HG03039 (cell line): ENCODE measurements around the gene AGAP3.

Experiments used
- ATAC-seq: cut with Tn5 transposase; IDR thresholded peaks from one replicate; pipeline ENCODE4 v1.9.1; 2021; ENCODE audit warnings: mild to moderate bottlenecking, moderate library complexity; ENCODE audit not compliant: unreplicated experiment

The AGAP3 gene

DNA sequence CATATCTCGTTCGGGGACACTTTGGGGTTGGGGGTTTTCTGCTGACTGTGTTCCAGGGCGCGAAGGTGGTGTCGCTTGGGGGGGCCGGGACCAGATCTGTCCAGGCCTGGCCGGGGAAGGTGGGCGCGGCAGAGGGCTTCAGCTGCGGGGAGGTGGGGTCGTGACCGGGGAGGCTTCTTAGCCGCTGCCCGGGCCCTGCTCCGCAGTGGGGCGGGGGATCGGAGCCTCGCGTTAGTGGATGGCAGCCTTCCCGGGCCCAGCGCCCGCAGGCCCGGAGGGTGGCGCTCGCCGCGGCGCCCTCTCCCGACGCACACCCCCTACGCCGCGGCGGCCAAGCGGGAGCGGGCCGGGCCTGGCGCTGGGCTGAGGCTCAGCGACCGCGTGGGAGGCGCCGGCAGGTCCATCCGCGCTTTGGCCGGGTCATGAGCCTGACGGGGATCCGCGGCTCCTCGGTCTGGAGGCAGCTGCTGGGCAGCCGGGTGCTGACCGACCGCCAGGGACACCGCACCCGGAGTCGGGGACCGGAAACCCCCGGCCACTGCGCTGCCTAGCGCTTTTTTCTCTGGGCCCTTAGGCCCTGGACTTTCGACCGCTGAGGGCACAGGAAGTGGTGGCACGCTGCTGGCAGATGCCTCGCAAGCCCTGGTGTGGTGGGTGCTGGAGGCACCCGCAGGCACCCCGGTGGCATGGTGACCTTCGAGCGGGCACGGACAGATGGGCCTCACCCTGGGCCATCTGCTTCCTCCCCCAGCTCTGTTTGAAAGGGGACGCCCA lies 1.2 kb downstream of the AGAP3 start:
- ATAC-seq = no peak

DNA sequence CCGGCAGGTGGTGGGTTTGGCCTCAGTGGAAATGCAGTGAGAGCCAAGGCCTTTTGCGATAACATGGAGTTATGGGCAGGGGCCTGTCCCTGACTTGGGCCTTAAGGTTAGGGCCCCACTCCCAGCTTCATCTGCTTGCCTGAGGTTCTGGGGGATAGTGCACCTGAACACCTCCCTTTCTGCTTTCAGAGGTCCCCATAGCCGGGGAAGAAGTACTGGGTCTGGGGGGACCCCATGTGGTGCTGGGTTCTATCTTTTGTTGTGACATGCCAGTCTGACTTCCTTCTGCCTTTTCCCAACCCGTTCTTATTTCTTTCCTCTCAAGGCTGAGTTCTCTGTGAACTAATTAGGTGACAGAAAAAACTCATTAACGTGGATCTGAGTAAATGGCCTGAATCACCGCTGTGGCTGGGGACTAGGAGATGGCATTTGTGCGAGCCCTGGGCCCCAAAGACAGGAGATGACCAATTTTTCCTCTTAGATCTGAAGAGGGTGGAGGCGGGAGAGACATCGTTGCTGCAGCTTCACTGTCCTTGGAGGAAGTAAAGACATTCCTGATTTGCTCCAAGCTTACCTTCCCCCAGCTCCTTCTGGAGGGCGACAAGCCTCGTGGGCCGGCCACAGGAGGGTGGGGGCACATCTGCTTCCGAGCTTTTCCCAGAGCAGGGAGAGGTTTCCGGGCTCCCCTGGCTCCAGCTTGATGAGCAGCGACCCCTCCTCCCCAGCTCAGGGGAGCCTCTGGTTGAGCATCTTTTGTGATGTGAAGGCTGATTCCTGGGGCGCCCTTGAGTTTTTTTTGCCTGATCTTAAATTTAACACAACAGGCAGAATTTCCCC lies 2.0 kb downstream of the AGAP3 start:
- no peak for ATAC-seq

DNA sequence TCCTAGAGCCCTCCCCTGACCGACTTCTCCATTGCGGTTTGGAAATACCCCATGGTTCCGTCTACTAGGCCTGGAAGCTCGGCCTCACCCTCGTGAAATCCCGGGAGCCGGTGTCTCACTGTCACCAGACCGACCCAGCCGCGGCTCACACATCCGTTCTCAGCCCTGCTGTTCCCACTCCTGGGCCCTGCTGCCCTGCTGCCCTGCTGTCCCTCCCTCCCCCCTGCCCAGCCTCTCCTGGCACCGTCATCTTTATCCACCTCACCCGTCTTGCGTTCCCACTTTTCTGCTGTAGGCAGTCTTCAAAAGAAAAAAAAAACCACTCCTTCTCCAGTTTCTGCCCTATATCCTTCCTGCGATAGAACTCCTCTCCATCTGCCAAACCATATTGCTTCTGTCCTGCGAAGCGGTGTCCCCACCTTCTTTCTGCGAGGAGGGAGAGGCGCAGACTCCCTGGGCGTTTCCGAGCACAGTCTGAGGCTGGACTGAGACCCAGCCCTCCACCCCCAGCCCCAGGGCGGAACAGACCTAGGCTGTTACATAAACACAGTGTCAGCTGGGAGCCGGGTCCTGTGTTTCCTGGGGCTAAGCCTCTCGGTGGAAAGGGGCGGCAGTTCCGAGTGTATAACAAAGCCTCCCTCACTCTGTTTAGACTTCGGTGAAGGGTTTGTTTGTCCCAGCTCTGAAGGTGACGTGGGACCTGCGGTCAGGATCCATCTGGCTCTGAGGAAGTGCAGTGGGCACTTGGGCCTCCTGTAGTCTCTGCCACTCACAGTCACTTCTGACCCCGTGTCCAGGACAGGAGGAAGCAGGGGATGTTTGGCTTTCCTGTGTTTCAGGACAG lies 2.8 kb downstream of the AGAP3 start:
- no peak for ATAC-seq

DNA sequence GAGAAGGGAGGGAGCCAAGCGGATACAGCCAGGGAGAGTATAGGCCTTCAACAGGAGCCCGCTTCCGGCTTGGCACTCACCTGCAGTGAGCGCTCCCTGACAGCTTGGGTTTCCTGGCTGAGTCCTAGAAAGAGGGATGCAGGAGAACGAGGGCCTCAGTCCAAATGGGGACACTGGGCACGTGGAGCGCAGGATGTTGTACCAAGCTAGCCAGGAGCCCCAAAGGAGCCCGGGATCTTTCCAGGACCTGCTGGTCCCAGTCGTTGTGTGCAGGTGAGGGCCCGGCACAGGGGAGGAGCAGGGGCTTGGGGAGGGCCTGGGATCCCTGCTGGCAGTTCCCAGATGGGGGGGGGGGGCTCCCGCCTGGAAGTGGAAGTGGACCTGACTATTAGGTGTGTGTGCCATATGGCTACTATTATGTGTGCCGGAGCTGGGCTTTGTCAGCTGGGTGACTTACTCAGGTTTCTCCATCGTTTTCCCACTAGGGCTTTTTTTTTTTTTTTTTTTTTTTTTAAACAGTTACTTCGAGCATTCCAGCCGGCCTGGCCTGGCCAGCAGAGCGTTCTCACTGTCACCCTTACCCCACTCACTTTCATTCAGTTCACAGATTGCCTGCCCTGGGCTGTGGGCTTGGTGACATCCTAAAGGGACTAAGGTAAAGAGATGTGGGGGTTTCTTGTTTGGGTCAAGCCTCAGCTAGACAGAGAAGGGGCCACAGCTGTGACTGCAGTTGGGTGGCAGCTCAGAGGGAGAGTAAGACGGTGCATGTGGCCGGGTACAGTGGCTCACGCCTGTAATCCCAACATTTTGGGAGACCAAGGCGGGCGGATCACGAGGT lies 3.8 kb downstream of the AGAP3 start:
- no peak for ATAC-seq

DNA sequence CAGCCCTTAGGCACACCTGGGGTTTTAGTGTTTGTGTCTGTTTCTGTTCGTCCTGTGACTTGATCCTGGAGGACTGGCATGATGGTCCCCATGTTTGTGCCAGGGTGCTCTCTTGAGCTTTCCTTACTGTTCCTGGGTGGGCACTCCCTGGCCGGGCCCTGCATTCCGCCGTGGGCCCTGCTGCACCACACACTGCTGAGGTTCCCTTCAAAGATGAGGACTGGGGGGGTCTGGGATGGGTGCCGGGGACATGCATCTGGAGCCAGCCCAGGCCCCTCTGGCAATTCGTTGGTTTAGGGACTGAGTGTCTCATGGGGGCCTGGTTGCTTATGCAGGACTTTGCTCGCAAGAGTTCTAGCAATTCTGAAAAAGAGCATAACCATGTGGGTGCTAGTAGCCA lies 4.7 kb downstream of the AGAP3 start:
- no peak for ATAC-seq

DNA sequence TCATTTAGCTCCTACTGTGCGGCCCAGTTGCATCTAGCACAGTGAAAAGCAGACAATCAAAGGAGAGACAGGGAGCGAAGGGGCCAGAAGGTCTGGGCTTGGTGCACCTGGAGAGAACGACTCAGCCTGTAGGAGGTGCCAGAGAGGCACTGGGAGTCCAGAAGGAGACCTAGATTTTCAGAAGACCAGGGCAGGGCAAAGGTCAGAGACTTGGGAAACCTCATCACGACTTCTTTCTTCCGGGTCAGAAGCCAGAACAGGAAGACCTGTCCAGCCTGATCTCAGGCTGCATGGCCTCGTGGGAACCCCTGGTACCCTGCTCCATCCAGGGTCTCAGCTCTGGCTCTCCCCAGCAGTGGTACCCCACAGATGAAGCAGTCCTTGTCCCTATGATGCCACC lies 5.2 kb downstream of the AGAP3 start:
- no peak for ATAC-seq

DNA sequence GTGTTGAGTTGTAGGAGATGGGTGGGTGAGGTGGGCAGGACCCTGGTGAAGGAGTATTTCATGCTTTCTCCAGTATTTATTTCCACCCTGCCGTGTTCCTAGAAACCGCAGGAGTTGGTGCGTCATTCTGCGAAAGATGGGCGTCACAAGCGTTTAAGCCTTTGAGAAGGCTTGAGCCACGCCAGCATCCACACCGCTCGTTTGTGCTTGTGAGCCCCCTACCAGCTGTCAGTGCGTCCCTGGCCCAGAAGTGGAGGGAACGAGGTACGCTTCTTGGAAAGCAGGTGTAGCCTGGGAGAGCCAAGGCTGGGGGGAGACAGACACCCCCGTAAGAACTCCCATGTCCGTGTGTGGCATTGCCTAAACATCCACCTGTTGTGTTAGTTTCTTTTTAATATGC lies 5.7 kb downstream of the AGAP3 start:
- ATAC-seq = no peak

DNA sequence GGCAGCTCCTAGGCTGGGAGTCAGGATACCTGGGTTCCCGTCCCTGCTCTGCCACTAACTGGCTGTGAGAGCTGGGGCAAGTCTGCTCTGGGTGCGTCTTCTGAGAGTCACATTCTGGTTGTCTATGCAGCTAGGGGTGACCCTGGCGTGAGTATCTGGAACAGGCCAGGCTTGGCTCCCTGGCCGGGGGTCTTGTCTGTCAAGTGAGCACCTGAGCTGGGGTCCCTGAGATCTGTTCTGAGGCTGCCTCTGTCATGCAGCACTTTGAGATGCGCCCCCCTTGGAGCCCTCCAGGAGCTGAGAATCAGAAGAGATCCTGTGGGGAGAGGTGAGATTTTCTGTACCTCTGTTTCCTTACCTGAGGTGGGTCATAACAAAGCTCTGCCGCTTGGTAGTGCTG lies 7.5 kb downstream of the AGAP3 start:
- no peak for ATAC-seq

DNA sequence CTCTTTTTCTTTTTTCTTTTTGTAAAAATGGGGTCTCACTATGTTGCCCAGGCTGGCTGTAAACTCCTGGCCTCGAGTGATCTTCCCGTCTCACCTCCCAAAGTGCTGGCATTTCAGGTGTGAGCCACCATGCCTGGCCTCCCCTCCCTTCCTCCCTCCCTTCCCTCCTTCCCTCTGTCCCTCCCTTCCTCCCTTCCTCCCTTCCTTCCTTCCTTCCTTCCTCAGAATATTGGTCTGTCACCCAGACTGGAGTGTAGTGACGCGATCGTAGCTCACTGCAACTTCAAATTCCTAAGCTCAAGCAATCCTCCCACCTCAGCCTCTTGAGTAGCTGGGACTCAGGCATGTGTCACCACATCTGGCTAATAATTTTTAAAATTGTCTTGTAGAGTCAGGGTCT lies 8.4 kb downstream of the AGAP3 start:
- no peak for ATAC-seq

DNA sequence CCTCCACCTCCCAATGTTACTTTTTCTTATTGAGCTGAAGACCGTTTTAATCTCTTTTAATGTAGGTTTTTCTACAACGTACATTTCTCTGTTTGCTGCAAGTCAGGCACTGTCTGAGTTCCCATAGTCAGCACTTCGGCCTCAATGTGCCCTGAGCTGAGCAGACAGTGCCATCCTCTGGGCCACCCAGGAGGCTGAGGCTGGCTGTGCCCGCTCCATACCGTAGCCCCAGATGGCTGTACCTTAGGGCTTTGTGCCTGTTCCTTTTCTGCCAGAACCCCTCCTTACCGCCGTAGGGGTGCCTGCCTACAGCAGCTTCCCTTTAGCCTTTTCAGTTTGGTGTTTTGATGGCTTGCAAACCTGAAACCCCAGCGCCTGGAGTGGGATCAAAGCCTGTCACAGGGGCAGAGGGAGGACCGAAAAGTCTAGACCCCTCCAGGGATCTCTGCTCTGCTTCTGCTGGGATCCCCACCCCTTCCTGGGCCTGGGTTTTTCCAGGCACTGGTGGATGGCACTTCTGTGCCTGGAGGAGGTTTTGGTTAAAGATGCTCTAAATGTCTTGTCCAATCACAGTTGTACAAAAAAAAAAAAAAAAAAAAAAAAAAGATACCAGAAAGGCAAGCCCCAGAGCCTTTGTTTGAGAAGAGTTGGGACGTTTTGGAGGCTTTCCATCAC lies 9.0 kb downstream of the AGAP3 start:
- no peak for ATAC-seq

DNA sequence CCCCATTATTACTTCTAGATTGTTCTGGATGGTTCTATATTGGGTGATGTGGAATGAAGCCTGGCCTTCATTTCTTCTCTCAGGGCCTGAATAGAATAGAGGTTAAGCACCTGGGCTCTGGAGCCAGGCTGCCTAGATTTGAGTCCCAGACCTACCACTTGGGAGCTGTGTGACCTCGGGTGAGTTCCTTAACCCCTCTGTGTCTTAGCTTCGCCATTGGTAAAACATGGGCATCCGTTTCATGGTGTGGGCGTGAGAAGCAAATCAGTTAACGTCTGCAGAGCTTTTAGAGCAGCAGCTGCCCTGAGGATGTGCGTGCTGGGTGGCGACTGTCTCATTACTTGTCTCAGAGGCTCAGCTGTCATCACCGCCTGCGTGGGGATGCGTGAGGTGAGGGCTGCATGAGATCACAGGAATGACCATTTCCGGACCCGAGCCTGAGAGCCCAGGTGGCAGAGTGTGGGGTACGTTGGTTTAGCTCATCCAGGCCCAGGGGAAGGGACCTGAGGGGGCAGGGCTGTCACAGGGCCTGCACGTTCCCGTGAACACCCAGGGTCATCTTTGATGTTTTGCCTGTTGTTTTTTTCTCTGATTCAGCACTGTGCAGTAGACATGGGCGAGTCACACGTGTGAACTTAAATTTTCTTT lies 9.7 kb downstream of the AGAP3 start:
- ATAC-seq = no peak

DNA sequence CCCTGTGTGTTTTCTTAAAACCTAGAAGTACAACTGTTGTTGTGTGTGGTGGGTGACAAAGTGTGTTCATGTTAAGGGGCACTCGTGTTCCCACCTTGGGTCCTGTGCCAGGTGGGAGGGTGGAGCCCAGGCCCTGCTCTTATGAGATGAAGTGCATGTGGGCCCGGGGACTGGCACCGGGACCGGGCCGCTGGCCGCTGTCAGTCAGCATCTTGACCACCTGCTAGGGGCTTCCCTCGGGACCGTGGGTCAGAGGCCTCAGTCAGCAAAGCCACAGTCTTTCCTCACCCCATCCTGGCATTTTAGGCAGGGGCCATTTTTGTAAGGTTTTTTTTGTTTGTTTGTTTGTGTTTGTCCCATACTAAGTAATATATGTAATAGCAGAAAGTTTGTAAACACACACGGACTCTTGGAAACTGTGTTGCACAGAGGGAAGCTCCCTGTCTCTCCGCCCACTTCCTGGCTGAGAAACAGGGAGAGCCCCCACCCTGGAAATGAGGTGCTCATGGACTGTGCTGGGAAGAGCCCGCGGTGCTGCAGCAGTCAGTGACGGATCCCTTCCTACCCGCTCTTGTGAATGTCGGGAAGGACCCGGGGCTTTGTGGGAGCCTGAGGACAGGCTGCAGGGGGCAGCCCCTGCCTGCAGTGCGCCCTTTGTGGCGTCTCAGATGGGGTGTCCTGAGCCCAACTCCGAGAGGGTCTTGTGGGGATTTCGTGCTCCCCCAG lies 13.4 kb downstream of the AGAP3 start:
- ATAC-seq = no peak

DNA sequence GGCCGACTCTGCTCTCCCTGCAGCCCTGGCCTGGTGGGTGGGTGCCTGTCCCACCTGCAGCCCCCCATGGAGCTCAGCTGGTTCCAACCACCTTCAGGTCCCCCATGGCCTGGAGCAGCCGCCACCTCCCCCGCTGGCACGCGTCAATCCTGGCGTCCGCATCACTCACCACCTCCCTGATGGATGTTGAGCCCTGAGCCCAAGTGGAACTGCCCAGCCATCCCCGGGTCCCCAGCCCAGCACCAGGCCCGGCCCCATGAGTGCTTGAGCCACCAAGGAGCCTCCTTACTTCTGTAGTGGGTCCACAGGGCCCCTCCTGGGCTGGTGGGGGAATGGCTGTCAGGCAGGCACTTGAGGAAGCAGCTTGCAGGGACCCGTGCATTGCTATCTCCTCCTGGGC lies 14.6 kb downstream of the AGAP3 start:
- no peak for ATAC-seq

DNA sequence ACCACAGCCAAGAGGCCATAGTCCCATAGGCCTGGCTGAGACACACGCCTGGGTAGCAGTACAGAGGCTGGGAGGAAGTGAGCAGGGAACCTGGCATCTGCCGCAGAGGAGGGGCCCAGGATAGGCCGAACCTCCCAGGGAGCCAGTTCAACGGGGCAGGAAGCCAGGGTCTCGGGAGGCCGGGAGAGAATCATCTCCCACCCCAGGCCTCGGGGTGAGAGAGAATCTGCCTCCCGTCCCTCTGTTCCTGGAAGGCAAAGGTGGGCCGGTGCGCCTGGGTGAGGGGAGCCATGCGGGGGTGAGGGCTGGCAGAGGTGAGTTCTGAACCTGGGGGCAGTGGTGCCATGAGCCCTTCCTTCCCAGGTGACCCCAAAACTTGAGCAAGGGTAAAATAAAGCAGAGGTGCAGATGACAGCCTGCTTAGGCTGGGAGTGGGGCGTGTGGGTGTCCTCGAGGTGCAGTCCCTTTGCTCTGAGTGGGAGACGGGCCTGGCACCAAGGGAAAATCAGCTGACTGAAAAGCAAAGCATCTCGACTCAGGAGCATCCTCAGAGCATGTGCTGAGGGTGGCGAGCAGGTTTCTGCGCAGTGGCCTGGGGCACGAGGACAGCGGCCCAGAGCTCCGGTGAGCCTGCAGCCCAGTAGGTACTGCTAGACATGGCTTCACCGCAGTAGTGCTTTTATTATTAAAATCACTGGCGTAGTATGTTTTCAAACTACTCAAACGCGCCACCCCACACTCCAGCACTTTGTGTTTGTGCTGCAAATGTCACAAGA lies 15.5 kb downstream of the AGAP3 start:
- ATAC-seq = no peak

DNA sequence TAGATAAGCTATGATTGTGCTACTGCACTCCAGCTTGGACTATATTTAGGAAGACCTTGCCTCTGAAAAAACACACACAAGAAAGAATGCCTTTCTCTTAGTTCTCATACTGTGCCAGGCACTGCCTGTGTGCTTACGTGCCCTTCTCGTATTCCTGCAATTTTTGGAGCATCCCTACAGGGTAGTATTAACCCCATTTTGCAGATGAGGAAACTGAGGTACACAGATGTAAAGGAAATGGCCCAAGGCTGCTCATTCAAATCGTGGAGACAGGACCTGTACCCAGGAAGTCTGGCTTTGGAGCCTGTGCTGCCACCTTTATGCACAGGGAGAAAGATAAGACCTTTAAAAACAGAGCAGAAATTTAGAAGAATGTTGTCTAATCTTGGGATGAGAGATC lies 16.7 kb downstream of the AGAP3 start:
- ATAC-seq = no peak

DNA sequence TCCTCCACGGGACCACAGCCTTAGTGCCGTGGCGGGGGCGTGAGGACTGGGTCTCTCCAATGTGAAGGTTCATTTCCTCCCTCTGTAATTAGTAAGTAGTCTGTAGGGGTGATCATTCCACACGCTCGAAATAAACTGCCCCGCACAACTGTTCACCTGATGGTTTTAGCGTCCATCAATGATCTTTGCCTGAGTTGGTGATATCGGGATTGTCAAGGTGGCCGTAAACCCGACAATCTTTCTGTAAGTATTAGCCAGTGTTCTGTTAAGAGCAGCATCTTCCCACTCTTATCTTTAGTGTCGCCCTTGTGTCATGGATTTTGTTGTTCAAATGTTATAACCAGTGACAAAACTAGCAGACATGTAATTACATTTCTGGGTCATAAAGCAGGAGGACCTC lies 17.7 kb downstream of the AGAP3 start:
- no peak for ATAC-seq

DNA sequence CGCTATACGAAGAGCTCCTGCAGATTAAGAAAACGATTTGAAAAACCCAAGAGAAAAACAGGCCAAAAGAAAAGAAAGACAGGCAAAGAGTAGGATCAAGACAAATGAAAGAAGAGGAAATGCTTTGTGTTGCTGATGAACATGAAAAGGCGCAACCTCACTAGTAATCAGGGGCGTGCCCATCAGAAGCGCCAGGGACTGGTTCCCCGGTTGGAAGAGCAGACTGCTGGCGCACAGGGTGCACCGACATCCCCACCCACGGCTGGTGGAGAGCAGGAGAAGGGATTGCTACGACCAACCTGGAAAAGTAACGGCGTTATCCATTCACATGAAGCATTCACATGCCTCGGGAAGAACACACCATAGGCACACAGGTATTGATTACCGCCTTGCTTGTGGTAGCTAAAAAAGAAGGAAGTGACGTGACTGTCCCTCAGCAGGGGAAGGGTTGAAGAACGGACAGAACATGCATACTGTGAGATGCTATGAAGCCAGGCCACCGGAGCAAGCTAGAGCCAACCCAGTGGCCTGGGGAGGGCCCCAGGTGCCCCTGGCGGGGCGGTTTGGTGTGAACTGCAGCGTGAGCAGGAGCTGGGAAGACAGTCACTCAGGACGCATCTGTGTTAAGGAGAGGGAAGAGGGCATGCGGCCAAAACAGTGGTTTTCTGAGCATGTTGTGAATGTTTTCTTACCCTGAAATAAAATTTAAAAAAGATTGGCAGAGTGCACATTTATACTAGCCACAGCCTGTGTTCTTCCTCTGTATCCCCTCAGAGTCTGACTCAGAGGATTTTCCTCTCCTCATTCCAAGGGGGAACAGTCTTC lies 18.3 kb downstream of the AGAP3 start:
- ATAC-seq = no peak
